ENCODE data around the gene HDAC4.

The HDAC4 gene

GRCh38 chr2:239262484-239263230 is 138.2 kb downstream of the HDAC4 start:
- no peak for DNase-seq

GRCh38 chr2:239261796-239262483 is 138.9 kb downstream of the HDAC4 start:
- DNase-seq, result peak; percentile 36

GRCh38 chr2:239261356-239261755 is 139.5 kb downstream of the HDAC4 start:
- no peak for DNase-seq

- no peak for DNase-seq
These were observed 140.1 kb downstream of the HDAC4 start for GRCh38 chr2:239260546-239261327.

- peak; percentile 30 for DNase-seq
These were observed 141.1 kb downstream of the HDAC4 start for GRCh38 chr2:239259603-239260298.

GRCh38 chr2:239259173-239259572 is 141.6 kb downstream of the HDAC4 start:
- no peak for DNase-seq

- no peak for DNase-seq
These were observed 142.6 kb downstream of the HDAC4 start for GRCh38 chr2:239258248-239258647.

GRCh38 chr2:239257511-239257937 is 143.3 kb downstream of the HDAC4 start:
- peak; percentile 90 for DNase-seq

- DNase-seq, result no peak
These were observed 144.5 kb downstream of the HDAC4 start for GRCh38 chr2:239256350-239256743.

- no peak for DNase-seq
These were observed 145.0 kb downstream of the HDAC4 start for GRCh38 chr2:239255628-239256349.

GRCh38 chr2:239255218-239255617 is 145.6 kb downstream of the HDAC4 start:
- no peak for DNase-seq

- DNase-seq, result no peak
These were observed 147.0 kb downstream of the HDAC4 start for GRCh38 chr2:239253701-239254436.

GRCh38 chr2:239253264-239253663 is 147.6 kb downstream of the HDAC4 start:
- no peak for DNase-seq

- DNase-seq, result peak; percentile 45
These were observed 148.0 kb downstream of the HDAC4 start for GRCh38 chr2:239252801-239253200.

- no peak for DNase-seq
These were observed 148.4 kb downstream of the HDAC4 start for GRCh38 chr2:239252393-239252792.

- no peak for DNase-seq
These were observed 148.8 kb downstream of the HDAC4 start for GRCh38 chr2:239251971-239252370.

- no peak for DNase-seq
These were observed 150.4 kb downstream of the HDAC4 start for GRCh38 chr2:239250216-239251081.

GRCh38 chr2:239249776-239250175 is 151.0 kb downstream of the HDAC4 start:
- peak; percentile 74 for DNase-seq

GRCh38 chr2:239249048-239249447 is 151.8 kb downstream of the HDAC4 start:
- no peak for DNase-seq
